ENCODE measurements around the gene CABLES2.

CABLES2 gene

GRCh38 chr20:62370115-62370806 is 36.8 kb downstream of the CABLES2 start:
- no peak for DNase-seq

DNA sequence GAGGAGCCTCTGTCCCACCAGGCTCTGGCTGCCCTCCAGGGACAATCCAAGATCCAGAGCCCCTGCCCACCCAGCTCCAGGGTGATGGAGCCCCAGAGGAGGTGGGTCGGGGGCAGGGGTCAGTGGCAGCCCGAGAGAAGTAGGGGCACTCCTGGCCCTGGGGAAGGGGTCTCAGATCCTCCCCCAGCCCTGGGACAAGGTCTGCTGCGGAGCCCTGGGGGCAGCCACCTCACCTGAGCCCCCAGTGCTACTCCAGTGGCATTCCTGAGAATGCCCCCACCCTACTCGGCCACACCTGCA is 37.3 kb downstream of the CABLES2 start:
- DNase-seq, result no peak

GRCh38 chr20:62368976-62369814 is 37.9 kb downstream of the CABLES2 start:
- DNase-seq, result no peak

DNA sequence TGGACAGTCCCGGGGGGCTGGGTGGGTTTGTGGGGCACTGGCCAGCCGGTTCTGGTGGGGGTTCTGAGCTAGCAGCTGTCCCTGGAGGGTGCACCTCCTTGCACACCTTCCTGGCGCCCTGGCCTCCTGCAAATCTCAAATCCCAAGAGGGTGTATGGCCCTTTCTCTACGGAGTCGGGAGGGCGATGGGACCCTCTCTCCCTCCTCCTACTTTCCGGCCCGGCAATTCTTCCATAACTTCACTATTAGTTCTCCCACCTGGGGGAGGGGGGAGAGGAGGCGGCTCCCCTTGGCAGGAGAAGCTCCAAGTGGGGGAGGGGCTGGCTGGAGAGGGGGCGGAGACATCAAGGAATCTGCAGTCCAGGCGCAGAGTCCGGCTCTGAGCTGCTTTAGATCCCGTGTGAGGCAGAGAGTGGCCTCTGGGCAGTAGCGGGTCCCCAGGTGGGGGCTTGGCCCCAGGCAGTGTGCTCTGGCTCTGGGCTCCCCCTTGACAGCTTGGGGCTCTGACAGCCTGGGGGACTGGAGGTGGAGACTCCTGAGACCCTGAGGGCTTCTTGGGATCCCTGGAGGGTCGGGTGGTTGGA is 38.6 kb downstream of the CABLES2 start:
- DNase-seq, result no peak

GRCh38 chr20:62367633-62368391 is 39.3 kb downstream of the CABLES2 start:
- no peak for DNase-seq

- no peak for DNase-seq
Observed at GRCh38 chr20:62367136-62367632, 39.9 kb downstream of the CABLES2 start, which contains the start of gene LAMA5. LAMA5 (minus strand) TSS chr20:62367312; CDS start chr20:62367245, 67 bp downstream.

GRCh38 chr20:62366370-62367135 is 40.5 kb downstream of the CABLES2 start:
- no peak for DNase-seq

GRCh38 chr20:62365814-62366369 is 41.2 kb downstream of the CABLES2 start:
- DNase-seq, result no peak

- no peak for DNase-seq
Observed at GRCh38 chr20:62364911-62365736, 42.0 kb downstream of the CABLES2 start.

- DNase-seq, result no peak
Observed at GRCh38 chr20:62363920-62364851, 42.9 kb downstream of the CABLES2 start.

- DNase-seq, result no peak
Observed at GRCh38 chr20:62362991-62363919, 43.8 kb downstream of the CABLES2 start.

DNA sequence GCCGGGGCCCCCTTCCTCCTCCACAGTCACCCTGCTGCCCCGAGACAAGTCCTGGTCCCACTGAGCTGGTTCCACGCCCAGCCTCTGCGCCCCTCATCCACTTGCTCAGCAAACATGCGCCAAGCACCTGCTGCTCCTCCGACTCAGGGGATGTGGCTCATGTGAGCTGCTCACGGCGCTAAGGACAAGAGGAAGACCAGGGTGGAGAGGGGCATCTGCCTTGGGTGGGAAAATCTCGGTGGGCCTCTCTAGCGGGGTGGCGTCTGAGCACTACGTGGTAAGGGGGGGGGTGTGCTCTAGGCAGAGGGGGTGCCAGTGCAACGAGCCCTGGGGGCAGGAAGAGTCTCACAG is 44.5 kb downstream of the CABLES2 start:
- DNase-seq, result no peak

DNA sequence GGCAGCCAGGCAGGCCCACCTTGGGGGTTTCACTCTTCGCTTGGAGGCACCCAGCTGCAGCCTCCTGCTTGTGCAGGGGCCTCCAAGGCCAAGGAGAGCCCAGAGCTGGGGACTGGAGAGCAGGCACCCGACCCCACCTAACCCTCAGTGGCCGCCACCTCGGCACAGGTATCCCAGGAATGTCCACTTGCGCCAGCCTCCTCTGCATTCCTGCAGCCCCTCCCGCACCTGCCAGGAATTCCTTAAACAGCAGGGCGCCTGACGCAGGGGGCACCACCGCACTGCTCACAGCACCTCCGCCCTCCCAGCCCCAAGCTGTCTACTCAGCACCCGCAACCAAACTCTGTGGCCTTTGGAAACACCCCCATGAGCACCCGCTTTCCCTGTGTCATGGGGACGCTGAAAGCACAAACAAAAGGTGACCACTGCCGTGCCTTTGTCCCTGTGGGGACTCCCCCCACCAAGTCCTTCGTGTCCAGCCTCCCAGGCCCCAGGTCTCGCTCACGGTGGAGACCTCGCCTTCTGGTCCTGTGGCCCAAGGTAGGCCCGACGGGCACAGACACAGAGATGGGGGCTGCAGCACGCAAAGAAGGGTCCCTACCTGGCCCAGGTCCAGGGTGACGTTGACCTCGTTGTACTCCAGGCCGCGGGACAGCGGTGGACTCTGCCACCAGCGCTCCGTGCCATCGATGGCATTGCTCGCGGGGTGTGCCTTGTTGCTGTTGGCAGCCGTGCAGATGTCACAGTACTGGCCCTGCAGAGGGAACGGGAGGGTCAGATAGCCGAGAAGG is 45.1 kb downstream of the CABLES2 start:
- DNase-seq, result no peak

DNA sequence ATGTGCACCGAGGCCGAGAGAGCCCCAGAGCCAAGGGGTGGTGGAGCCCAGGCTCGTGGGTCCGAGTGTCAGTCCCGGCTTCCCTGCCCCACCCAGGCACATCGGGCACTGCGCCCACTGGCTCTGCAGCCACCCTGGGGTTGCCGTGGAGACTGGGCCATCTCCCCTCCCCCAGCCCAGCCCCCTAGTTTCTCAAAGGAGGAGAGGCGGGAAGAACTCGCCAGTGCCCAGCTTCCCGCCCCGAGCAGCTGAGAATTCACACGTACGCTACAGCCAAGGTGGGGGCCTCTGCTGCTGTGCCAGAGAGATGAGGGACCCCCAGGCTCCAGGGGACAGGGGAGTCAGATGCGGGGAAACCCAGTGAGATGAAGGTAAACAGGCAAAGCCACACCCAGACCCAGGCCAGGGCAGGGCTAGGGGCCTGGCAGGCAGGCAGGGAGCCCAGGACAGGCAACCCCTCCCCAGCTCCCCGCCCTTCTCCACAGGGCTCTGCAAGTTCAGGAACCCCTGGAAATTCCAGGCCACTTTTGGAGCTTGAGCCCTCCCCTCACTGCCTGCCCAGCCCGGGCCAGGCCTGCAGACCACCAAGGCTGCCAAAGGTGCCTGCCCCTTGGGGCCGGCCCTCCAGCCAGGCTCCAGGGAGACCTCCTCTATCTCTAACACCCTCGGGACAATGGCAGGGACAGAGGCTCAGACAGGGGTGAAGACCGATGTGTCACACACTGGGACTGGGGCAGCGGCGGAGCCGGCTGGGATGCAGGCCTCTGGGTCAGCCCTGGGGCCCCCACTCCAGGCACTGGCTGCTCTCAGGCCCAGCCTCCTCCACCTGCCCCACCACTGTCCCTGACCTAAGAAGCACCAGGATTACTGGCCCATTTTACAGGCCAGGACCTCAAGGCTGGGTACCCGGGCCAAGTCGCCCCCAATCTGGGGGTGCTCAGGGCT is 46.0 kb downstream of the CABLES2 start:
- DNase-seq, result no peak

- DNase-seq, result no peak
Observed at GRCh38 chr20:62359491-62360121, 47.5 kb downstream of the CABLES2 start.

DNA sequence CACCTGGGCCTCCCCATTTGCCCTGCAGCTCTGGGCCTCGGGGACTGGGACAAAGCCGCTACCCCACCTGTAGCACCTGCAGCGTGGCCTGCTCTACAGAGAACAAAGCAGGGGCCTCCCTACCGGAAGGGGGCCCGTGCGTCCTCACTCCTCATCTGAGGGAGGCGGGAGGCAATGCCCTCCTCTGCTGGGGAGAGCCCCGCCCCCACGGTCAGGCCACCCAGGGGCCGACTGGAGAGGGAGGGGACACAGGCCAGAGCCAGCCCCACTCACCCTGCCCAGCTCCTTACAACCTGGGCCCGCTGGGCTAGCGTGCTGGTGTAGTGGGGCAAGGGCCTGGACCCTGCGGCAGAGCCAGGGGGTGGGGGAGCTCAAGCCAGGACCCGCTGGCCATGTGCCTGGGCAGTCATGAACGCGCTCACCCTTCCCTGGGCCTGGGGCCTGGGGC is 48.0 kb downstream of the CABLES2 start:
- no peak for DNase-seq

Data from cortex of kidney (tissue), 1 donor.